Liver (tissue), 3 donors: ENCODE measurements around the gene BMPER.

ENCODE experiments used
- CTCF ChIP-seq: fragments of 150-350 bp; IDR thresholded peaks from 2 replicates; pipeline ENCODE4 v1.5.1; 2017; ENCODE audit warnings: improper control_type of control experiment, low read depth, low read length; ENCODE audit not compliant: missing input control
- EGR1 ChIP-seq, 2 donors: IDR thresholded peaks; 2 replicates each; pipeline ENCODE4 v1.6.1; 2016 to 2018; ENCODE audit warnings: antibody characterized with exemption in 2 of 2, low read depth in 2 of 2
- GABPA ChIP-seq, 2 donors: IDR thresholded peaks in 1 of 2; conservative IDR thresholded peaks in 1 of 2; 2 replicates each; pipeline ENCODE4 v1.6.1; 2016; ENCODE audit warnings: antibody characterized with exemption in 2 of 2, mild to moderate bottlenecking in 1 of 2, moderate library complexity in 1 of 2
- JUND ChIP-seq, 2 donors: IDR thresholded peaks; 2 replicates each; pipeline ENCODE4 v1.6.1; 2016; ENCODE audit warnings: antibody characterized with exemption in 2 of 2
- MAX ChIP-seq: IDR thresholded peaks from 2 replicates; pipeline ENCODE4 v1.6.1; 2016; ENCODE audit warnings: antibody characterized with exemption
- RAD21 ChIP-seq, 2 donors: IDR thresholded peaks; 2 replicates each; pipeline ENCODE4 v1.6.1; 2016; ENCODE audit warnings: antibody characterized with exemption in 2 of 2, mild to moderate bottlenecking in 2 of 2
- RXRA ChIP-seq, 2 donors: IDR thresholded peaks; 2 replicates each; pipeline ENCODE4 v1.6.1; 2017 to 2018; ENCODE audit warnings: antibody characterized with exemption in 2 of 2, mild to moderate bottlenecking in 1 of 2
- SP1 ChIP-seq: IDR thresholded peaks from 2 replicates; pipeline ENCODE4 v1.6.1; 2018; ENCODE audit warnings: antibody characterized with exemption, mild to moderate bottlenecking
- TAF1 ChIP-seq: conservative IDR thresholded peaks from 2 replicates; pipeline ENCODE4 v1.6.1; 2016; ENCODE audit warnings: antibody characterized with exemption, mild to moderate bottlenecking
- TF ChIP-seq, protein P1 (sequence below): IDR thresholded peaks from 2 replicates; pipeline ENCODE4 v1.6.1; 2016; ENCODE audit warnings: antibody characterized with exemption, mild to moderate bottlenecking
- TF ChIP-seq, protein P2 (sequence below): IDR thresholded peaks from 2 replicates; pipeline ENCODE4 v1.6.1; 2016; ENCODE audit warnings: antibody characterized with exemption
- donor health status: healthy.
- donor health status: healthy.

- no peak for TF ChIP-seq CTCF
- no peak for TF ChIP-seq JUND (IDR thresholded peaks at IDR 0.05)
- TF ChIP-seq, protein P1, sequence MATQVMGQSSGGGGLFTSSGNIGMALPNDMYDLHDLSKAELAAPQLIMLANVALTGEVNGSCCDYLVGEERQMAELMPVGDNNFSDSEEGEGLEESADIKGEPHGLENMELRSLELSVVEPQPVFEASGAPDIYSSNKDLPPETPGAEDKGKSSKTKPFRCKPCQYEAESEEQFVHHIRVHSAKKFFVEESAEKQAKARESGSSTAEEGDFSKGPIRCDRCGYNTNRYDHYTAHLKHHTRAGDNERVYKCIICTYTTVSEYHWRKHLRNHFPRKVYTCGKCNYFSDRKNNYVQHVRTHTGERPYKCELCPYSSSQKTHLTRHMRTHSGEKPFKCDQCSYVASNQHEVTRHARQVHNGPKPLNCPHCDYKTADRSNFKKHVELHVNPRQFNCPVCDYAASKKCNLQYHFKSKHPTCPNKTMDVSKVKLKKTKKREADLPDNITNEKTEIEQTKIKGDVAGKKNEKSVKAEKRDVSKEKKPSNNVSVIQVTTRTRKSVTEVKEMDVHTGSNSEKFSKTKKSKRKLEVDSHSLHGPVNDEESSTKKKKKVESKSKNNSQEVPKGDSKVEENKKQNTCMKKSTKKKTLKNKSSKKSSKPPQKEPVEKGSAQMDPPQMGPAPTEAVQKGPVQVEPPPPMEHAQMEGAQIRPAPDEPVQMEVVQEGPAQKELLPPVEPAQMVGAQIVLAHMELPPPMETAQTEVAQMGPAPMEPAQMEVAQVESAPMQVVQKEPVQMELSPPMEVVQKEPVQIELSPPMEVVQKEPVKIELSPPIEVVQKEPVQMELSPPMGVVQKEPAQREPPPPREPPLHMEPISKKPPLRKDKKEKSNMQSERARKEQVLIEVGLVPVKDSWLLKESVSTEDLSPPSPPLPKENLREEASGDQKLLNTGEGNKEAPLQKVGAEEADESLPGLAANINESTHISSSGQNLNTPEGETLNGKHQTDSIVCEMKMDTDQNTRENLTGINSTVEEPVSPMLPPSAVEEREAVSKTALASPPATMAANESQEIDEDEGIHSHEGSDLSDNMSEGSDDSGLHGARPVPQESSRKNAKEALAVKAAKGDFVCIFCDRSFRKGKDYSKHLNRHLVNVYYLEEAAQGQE: no peak
- no peak for TF ChIP-seq RAD21 (IDR thresholded peaks at IDR 0.05)
- TF ChIP-seq EGR1 (IDR thresholded peaks at IDR 0.05; ENCODE audit: low read depth in 2 of 2): no peak
- TF ChIP-seq, protein P2, sequence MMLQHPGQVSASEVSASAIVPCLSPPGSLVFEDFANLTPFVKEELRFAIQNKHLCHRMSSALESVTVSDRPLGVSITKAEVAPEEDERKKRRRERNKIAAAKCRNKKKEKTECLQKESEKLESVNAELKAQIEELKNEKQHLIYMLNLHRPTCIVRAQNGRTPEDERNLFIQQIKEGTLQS: no peak
- no peak for TF ChIP-seq MAX
- no peak for TF ChIP-seq RXRA (IDR thresholded peaks at IDR 0.05)
- no peak for TF ChIP-seq TAF1
- no peak for TF ChIP-seq SP1
- TF ChIP-seq GABPA (IDR thresholded peaks at IDR 0.05 in 1 of 2, conservative IDR thresholded peaks at IDR 0.05 in 1 of 2): no peak
Measured at GRCh38 chr7:34073676-34074075, 168.3 kb downstream of the BMPER start.
